HL-60 (cell line): ENCODE measurements around the gene PARD3.

Experiments used
- DNase-seq, 2 experiments: peaks; one replicate each; pipeline ENCODE4 v3.0.0-alpha.2; 2010 to 2020; ENCODE audit warnings: low read depth in 1 of 2, low spot score in 1 of 2
- H3K27ac ChIP-seq: fragments of 250-450 bp; sonication (Bioruptor Pico); replicated peaks from 2 replicates; pipeline ENCODE4 v1.5.1; 2020; ENCODE audit warnings: mild to moderate bottlenecking, moderate library complexity
- H3K27me3 ChIP-seq: fragments of 250-450 bp; sonication (Bioruptor Pico); 2 replicates; pipeline ENCODE4 v1.5.1; 2021; ENCODE audit warnings: mild to moderate bottlenecking, moderate library complexity; ENCODE audit not compliant: insufficient read depth, poor library complexity, severe bottlenecking
- H3K4me3 ChIP-seq: replicated peaks from 2 replicates; pipeline ENCODE4 v1.5.1; 2011; ENCODE audit warnings: mild to moderate bottlenecking, control low read depth, low read length; ENCODE audit not compliant: insufficient read depth
- GABPA ChIP-seq: IDR thresholded peaks from 2 replicates; pipeline ENCODE4 v1.6.1; 2012; ENCODE audit warnings: low read depth
- POLR2AphosphoS5 ChIP-seq: IDR thresholded peaks from 2 replicates; pipeline ENCODE4 v1.6.1; 2012; ENCODE audit warnings: low read depth
- SPI1 ChIP-seq: IDR thresholded peaks from 2 replicates; pipeline ENCODE4 v1.6.1; 2012; ENCODE audit warnings: low read depth, mild to moderate bottlenecking, borderline replicate concordance
- TF ChIP-seq, protein P1 (sequence below): IDR thresholded peaks from 2 replicates; pipeline ENCODE4 v1.6.1; 2012; ENCODE audit warnings: low read depth; ENCODE audit not compliant: insufficient replicate concordance
- TF ChIP-seq, protein P2 (sequence below): IDR thresholded peaks from one replicate; pipeline ENCODE4 v1.5.1; 2011; ENCODE audit warnings: low read length, control low read depth, inconsistent platforms; ENCODE audit not compliant: insufficient read depth

Gene PARD3

GRCh38 chr10:34313888-34314287 lies 501.2 kb downstream of the PARD3 start:
- TF ChIP-seq, protein P1, sequence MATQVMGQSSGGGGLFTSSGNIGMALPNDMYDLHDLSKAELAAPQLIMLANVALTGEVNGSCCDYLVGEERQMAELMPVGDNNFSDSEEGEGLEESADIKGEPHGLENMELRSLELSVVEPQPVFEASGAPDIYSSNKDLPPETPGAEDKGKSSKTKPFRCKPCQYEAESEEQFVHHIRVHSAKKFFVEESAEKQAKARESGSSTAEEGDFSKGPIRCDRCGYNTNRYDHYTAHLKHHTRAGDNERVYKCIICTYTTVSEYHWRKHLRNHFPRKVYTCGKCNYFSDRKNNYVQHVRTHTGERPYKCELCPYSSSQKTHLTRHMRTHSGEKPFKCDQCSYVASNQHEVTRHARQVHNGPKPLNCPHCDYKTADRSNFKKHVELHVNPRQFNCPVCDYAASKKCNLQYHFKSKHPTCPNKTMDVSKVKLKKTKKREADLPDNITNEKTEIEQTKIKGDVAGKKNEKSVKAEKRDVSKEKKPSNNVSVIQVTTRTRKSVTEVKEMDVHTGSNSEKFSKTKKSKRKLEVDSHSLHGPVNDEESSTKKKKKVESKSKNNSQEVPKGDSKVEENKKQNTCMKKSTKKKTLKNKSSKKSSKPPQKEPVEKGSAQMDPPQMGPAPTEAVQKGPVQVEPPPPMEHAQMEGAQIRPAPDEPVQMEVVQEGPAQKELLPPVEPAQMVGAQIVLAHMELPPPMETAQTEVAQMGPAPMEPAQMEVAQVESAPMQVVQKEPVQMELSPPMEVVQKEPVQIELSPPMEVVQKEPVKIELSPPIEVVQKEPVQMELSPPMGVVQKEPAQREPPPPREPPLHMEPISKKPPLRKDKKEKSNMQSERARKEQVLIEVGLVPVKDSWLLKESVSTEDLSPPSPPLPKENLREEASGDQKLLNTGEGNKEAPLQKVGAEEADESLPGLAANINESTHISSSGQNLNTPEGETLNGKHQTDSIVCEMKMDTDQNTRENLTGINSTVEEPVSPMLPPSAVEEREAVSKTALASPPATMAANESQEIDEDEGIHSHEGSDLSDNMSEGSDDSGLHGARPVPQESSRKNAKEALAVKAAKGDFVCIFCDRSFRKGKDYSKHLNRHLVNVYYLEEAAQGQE = no peak
- TF ChIP-seq SPI1 (no peak), GABPA (no peak), POLR2AphosphoS5 (no peak)
- TF ChIP-seq, protein P2, sequence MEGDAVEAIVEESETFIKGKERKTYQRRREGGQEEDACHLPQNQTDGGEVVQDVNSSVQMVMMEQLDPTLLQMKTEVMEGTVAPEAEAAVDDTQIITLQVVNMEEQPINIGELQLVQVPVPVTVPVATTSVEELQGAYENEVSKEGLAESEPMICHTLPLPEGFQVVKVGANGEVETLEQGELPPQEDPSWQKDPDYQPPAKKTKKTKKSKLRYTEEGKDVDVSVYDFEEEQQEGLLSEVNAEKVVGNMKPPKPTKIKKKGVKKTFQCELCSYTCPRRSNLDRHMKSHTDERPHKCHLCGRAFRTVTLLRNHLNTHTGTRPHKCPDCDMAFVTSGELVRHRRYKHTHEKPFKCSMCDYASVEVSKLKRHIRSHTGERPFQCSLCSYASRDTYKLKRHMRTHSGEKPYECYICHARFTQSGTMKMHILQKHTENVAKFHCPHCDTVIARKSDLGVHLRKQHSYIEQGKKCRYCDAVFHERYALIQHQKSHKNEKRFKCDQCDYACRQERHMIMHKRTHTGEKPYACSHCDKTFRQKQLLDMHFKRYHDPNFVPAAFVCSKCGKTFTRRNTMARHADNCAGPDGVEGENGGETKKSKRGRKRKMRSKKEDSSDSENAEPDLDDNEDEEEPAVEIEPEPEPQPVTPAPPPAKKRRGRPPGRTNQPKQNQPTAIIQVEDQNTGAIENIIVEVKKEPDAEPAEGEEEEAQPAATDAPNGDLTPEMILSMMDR = no peak
- Histone ChIP-seq H3K4me3 (no peak overlapping the region), H3K27ac (no peak overlapping the region), H3K27me3 (peaks cover 3% of the 10 kb centered on the region)
- no peak for DNase-seq

DNA sequence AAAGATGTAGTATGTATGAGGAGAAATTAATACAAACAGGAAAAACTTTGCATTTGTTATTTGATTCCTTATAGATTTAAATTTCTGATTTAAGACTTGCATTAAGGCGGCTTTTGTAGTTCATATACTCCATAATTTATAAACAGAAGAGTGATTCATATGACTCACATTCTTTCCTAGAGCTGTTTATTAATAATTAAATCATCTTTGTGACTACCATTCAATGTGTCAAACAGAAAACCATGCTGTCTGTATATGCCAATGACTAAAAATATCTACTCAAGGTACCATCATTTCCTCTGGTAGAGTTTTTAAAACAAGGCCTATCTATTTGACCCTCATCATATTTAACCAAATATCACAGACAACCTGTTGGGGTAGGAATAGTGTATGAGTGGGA lies 501.7 kb downstream of the PARD3 start:
- Histone ChIP-seq H3K4me3 (no peak overlapping the region), H3K27me3 (peaks cover 3% of the 10 kb centered on the region), H3K27ac (no peak overlapping the region)
- DNase-seq = no peak
- TF ChIP-seq, protein P1 = no peak
- no peak for TF ChIP-seq GABPA
- TF ChIP-seq, protein P2 = no peak
- no peak for TF ChIP-seq POLR2AphosphoS5
- TF ChIP-seq SPI1 = no peak

DNA sequence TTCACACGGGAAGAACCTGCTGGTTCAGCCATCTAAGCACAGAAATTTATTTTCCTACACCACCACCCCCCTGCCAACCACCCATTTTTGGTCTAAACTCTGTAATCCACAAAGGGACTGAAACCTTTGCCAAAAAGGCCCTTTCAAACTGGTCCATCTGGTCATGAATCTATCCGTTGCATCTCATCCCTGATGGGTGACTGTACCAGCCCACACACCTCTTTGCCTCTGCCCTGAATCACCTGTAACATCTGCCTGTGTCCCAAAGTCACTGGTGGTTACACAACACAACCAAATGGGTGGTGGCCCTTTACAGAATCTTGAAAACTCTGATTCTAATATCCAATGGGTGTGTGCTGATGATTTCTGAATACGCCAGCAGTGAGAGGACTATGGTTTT lies 503.4 kb downstream of the PARD3 start:
- DNase-seq = no peak
- H3K27me3 ChIP-seq = peaks cover 3% of the 10 kb centered on the region
- H3K27ac ChIP-seq = no peak overlapping the region
- TF ChIP-seq, protein P1 = no peak
- no peak for TF ChIP-seq SPI1
- no peak for TF ChIP-seq POLR2AphosphoS5
- no peak overlapping the region for H3K4me3 ChIP-seq

DNA sequence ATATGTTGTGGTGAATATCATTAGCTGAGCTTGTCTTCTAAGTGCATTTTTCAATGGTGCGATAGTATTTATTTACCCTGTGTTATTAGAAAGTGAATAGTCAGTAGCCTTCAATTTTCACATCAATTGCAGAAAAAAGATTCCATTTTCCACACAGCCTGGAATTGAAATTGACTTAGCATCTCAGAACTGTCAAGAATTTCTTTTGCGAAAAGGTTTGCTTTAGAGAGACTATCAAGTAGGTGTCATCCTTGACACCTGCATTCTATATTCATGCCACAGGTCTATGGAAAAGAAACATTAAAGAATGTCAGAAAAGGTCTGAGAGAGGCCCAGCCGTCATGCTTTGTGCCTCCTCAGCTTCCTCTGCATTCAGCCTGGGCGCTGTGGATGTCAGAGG lies 504.9 kb downstream of the PARD3 start:
- Histone ChIP-seq H3K27ac (no peak overlapping the region), H3K4me3 (no peak overlapping the region), H3K27me3 (peaks cover 3% of the 10 kb centered on the region)
- DNase-seq = no peak
- TF ChIP-seq GABPA (no peak), POLR2AphosphoS5 (no peak), SPI1 (no peak)
- TF ChIP-seq, protein P1 = no peak
- TF ChIP-seq, protein P2 = no peak
